Neural cell (in vitro differentiated cells): ENCODE measurements around the gene GRAMD4. TPM values are rescaled to one million over a fixed set of nuclear protein-coding genes. Genes with fewer than 3 reads are reported as not detected.
"Not testable (repeated sequence)": the region's sequence is repeated elsewhere in the genome, so short reads cannot be mapped to it uniquely, and the experiment has no call there.

ENCODE experiments used
- H2AFZ ChIP-seq: fragments of 200-600, 300-800 bp; sonication (generic), shearing (Covaris generic); 2 replicates; pipeline ENCODE4 v1.6.0; 2014; ENCODE audit warnings: low read depth, mild to moderate bottlenecking, antibody characterized with exemption, low read length, moderate library complexity
- H3F3A ChIP-seq: fragments of 200-600 bp; shearing (Covaris generic); 2 replicates; pipeline ENCODE4 v1.6.1; 2016; ENCODE audit warnings: mild to moderate bottlenecking, moderate library complexity, mixed read lengths, antibody characterized with exemption, low read length; ENCODE audit not compliant: insufficient read depth, poor library complexity, severe bottlenecking
- H3K27ac ChIP-seq: fragments of 200-600, 300-800 bp; sonication (generic), shearing (Covaris generic); 2 replicates; pipeline ENCODE4 v1.5.1; 2014; ENCODE audit warnings: mild to moderate bottlenecking, low read length, moderate library complexity
- H3K27me3 ChIP-seq: fragments of 300-800, 200-600 bp; sonication (generic), shearing (Covaris generic); 2 replicates; pipeline ENCODE4 v1.6.0; 2014; ENCODE audit warnings: mild to moderate bottlenecking, low read depth, low read length, moderate library complexity; ENCODE audit not compliant: insufficient read depth
- H3K36me3 ChIP-seq: fragments of 300-800, 200-600 bp; sonication (generic), shearing (Covaris generic); 2 replicates; pipeline ENCODE4 v1.5.1; 2014; ENCODE audit warnings: mild to moderate bottlenecking, antibody characterized with exemption, low read length, moderate library complexity; ENCODE audit not compliant: insufficient read depth
- H3K4me2 ChIP-seq: fragments of 300-800, 200-600 bp; sonication (generic), shearing (Covaris generic); 2 replicates; pipeline ENCODE4 v1.6.0; 2014; ENCODE audit warnings: mild to moderate bottlenecking, low read length
- H3K4me3 ChIP-seq: fragments of 300-800, 200-600 bp; sonication (generic), shearing (Covaris generic); 2 replicates; pipeline ENCODE4 v1.5.1; 2014; ENCODE audit warnings: mild to moderate bottlenecking, low read length, moderate library complexity
- H3K79me2 ChIP-seq: fragments of 200-600 bp; shearing (Covaris generic); replicated peaks from 2 replicates; pipeline ENCODE4 v1.6.0; 2014; ENCODE audit warnings: mild to moderate bottlenecking, low read length, moderate library complexity; ENCODE audit not compliant: insufficient read depth
- H3K9ac ChIP-seq: fragments of 300-800, 200-600 bp; sonication (generic), shearing (Covaris generic); 2 replicates; pipeline ENCODE4 v1.6.1; 2016; ENCODE audit warnings: mild to moderate bottlenecking, low read length, mixed read lengths
- H3K9me2 ChIP-seq: fragments of 200-600 bp; shearing (Covaris generic); 2 replicates; pipeline ENCODE4 v1.6.1; 2016; ENCODE audit warnings: mild to moderate bottlenecking, low read length, mixed read lengths; ENCODE audit not compliant: insufficient read depth
- H3K9me3 ChIP-seq: fragments of 200-600, 300-800 bp; sonication (generic), shearing (Covaris generic); 2 replicates; pipeline ENCODE4 v1.6.1; 2016; ENCODE audit warnings: mild to moderate bottlenecking, mixed run types, low read length, moderate library complexity, mixed read lengths
- H4K20me1 ChIP-seq: fragments of 200-600 bp; shearing (Covaris generic); 2 replicates; pipeline ENCODE4 v1.6.1; 2016; ENCODE audit warnings: mild to moderate bottlenecking, mixed run types; ENCODE audit not compliant: insufficient read depth
- CTCF ChIP-seq: fragments of 450-650 bp; IDR thresholded peaks from 2 replicates; pipeline ENCODE4 v1.5.1; 2014; ENCODE audit warnings: antibody characterized with exemption, mild to moderate bottlenecking, moderate library complexity; ENCODE audit not compliant: poor library complexity, severe bottlenecking
- EP300 ChIP-seq: fragments of 450-650 bp; conservative IDR thresholded peaks from 2 replicates; pipeline ENCODE4 v1.6.1; 2014; ENCODE audit warnings: antibody characterized with exemption, mild to moderate bottlenecking, moderate library complexity; ENCODE audit not compliant: poor library complexity, severe bottlenecking
- EZH2 ChIP-seq: fragments of 200-600, 300-800 bp; shearing (Covaris generic), sonication (generic); IDR thresholded peaks from 2 replicates; pipeline ENCODE4 v1.6.1; 2014; ENCODE audit warnings: antibody characterized with exemption, low read length, borderline replicate concordance, mild to moderate bottlenecking; ENCODE audit not compliant: insufficient read depth, poor library complexity, severe bottlenecking
- MXI1 ChIP-seq: fragments of 450-650 bp; conservative IDR thresholded peaks from 2 replicates; pipeline ENCODE4 v1.6.1; 2014; ENCODE audit warnings: antibody characterized with exemption, mild to moderate bottlenecking; ENCODE audit not compliant: poor library complexity, severe bottlenecking
- POLR2AphosphoS5 ChIP-seq: IDR thresholded peaks from 2 replicates; pipeline ENCODE4 v1.6.1; 2012
- RAD21 ChIP-seq: fragments of 450-650 bp; conservative IDR thresholded peaks from 2 replicates; pipeline ENCODE4 v1.6.1; 2014; ENCODE audit warnings: antibody characterized with exemption, mild to moderate bottlenecking, moderate library complexity
- REST ChIP-seq: IDR thresholded peaks from 2 replicates; pipeline ENCODE4 v1.6.1; 2012; ENCODE audit warnings: borderline replicate concordance
- SMC3 ChIP-seq: fragments of 450-650 bp; conservative IDR thresholded peaks from 2 replicates; pipeline ENCODE4 v1.6.1; 2014; ENCODE audit warnings: antibody characterized with exemption, mild to moderate bottlenecking, moderate library complexity; ENCODE audit not compliant: poor library complexity
- TAF1 ChIP-seq: IDR thresholded peaks from 2 replicates; pipeline ENCODE4 v1.6.1; 2012; ENCODE audit warnings: low read depth
- polyA plus RNA-seq: library from polyadenylated mRNA; depleted of rRNA; stranded (reverse); fragments of >200 nt; gene quantifications from 2 replicates; pipeline ENCODE4 v1.2.3, GENCODE V29; 2014

GRAMD4 gene
- polyA plus RNA-seq, 1 donor from 2014 or later, result 35.6 TPM

DNA sequence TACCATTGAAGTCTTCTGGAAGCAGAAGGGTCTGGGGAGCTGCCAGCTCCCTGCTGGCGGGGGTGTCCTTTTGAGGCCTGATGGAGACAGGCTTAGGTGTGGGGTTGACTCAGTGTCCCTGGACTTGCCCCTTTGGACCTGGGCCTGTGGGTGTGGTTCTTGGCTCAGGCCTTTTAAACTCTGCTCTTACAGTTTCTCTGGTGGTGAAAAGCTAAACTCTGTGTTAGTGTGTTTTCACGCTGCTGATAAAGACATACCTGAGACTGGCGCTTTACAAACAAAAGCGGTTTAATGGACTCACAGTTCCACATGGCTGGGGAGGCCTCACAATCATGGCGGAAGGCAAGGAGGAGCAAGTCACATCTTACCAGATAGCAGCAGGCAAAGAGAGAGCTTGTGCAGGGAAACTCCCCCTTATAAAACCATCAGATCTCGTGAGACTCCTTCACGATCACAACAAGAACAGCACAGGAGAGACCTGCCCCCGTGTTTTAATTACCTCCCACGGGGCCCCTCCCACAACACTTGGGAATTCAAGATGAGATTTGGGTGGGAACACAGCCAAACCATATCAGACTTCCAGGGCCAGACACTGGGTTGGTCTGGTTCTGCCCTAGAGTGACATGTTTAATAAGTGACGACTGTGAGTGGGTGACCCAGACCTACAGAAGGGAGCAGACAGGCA lies 26.5 kb downstream of the GRAMD4 start:
- H3K9ac ChIP-seq, result no peak overlapping the region
- H3K36me3 ChIP-seq, result no peaks in the 10 kb centered on the region
- H4K20me1 ChIP-seq, result no peaks in the 10 kb centered on the region
- no peak overlapping the region for H3K4me2 ChIP-seq
- TF ChIP-seq MXI1 (no peak), EP300 (no peak), SMC3 (no peak), POLR2AphosphoS5 (no peak), EZH2 (no peak), TAF1 (no peak), RAD21 (no peak), REST (no peak), CTCF (no peak)
- no peaks in the 10 kb centered on the region for H3K79me2 ChIP-seq
- H3K27me3 ChIP-seq, result no peaks in the 10 kb centered on the region
- H3K9me2 ChIP-seq, result no peaks in the 10 kb centered on the region
- H3K9me3 ChIP-seq, result no peaks in the 10 kb centered on the region
- H3F3A ChIP-seq, result no peaks in the 10 kb centered on the region
- no peak overlapping the region for H3K27ac ChIP-seq
- no peak overlapping the region for H3K4me3 ChIP-seq
- H2AFZ ChIP-seq, result no peak overlapping the region

DNA sequence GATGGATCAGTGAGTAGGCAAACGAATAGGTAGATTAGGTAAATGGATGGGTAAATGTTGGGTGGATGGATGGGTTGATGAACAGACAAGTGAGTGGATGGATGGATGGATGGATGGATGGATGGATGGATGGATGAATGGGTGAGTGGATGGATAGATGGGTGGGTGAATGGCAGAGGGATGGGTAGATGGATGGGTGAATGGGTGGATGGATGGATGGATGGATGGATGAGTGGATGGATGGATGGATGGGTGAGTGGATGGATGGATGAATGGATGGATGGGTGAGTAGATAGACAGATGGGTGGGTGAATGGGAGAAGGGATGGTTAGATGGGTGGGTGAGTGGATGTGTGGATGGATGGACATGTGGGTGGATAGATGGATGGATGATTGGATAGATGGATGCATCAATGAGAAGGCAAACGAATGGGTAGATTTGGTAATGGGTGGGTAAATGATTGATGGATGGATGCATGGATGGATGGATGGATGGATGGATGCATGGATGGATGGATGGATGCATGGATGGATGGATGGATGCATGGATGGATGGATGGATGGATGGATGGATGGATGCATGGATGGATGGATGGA lies 28.1 kb downstream of the GRAMD4 start:
- H3K9ac ChIP-seq, H3K27me3 ChIP-seq, H3F3A ChIP-seq, H3K9me2 ChIP-seq, H2AFZ ChIP-seq, H4K20me1 ChIP-seq, H3K36me3 ChIP-seq, H3K79me2 ChIP-seq, H3K27ac ChIP-seq, H3K4me2 ChIP-seq, H3K9me3 ChIP-seq, H3K4me3 ChIP-seq: not testable (repeated sequence)
